SKM-1 treated with dmso at 0.1 percent for 144 hours (cell line): ENCODE data around the gene YTHDF1.
A peak's percentile ranks its signal among the peaks of the same experiment; 100 is the strongest.

Experiments
- DNase-seq: peaks from one replicate; lab custom pipeline; 2025; ENCODE audit not compliant: unreplicated experiment; lab: John Stamatoyannopoulos, UW

The YTHDF1 gene

GRCh38 chr20:63186528-63187316 is 29.2 kb downstream of the YTHDF1 start:
- DNase-seq = no peak

GRCh38 chr20:63186084-63186483 is 29.8 kb downstream of the YTHDF1 start:
- no peak for DNase-seq

GRCh38 chr20:63185215-63185796 is 30.6 kb downstream of the YTHDF1 start:
- no peak for DNase-seq

GRCh38 chr20:63183422-63184146 is 32.3 kb downstream of the YTHDF1 start:
- peak; percentile 18 for DNase-seq

GRCh38 chr20:63182946-63183415 is 33.0 kb downstream of the YTHDF1 start:
- no peak for DNase-seq

- no peak for DNase-seq
Measured at GRCh38 chr20:63182425-63182824, 33.5 kb downstream of the YTHDF1 start.

GRCh38 chr20:63181226-63181625 is 34.7 kb downstream of the YTHDF1 start:
- no peak for DNase-seq

GRCh38 chr20:63180569-63181185 is 35.3 kb downstream of the YTHDF1 start:
- DNase-seq = no peak

GRCh38 chr20:63179687-63180568 is 36.0 kb downstream of the YTHDF1 start:
- no peak for DNase-seq

GRCh38 chr20:63178889-63179686 is 36.8 kb downstream of the YTHDF1 start:
- no peak for DNase-seq

GRCh38 chr20:63178446-63178820 is 37.5 kb downstream of the YTHDF1 start:
- DNase-seq = no peak

- DNase-seq = no peak
Measured at GRCh38 chr20:63177785-63178445, 38.0 kb downstream of the YTHDF1 start.

GRCh38 chr20:63177134-63177784 is 38.7 kb downstream of the YTHDF1 start:
- DNase-seq = no peak

GRCh38 chr20:63176427-63177133 is 39.4 kb downstream of the YTHDF1 start:
- DNase-seq = no peak

- DNase-seq = no peak
Measured at GRCh38 chr20:63176034-63176426, 39.9 kb downstream of the YTHDF1 start.

- no peak for DNase-seq
Measured at GRCh38 chr20:63175038-63175895, 40.7 kb downstream of the YTHDF1 start.
